Measurements from ENCODE around the gene MAPK13. TPM values are rescaled to one million over a fixed set of nuclear protein-coding genes. Genes with fewer than 3 reads are reported as not detected.

The MAPK13 gene
- total RNA-seq, 2 donors from 2014 or later = 34.6 to 53.5 TPM

GRCh38 chr6:36184311-36184710 lies 54.0 kb downstream of the MAPK13 start:
- Histone ChIP-seq H3K36me3 (no peaks in the 10 kb centered on the region), H3K9me3 (no peaks in the 10 kb centered on the region), H3K27ac (no peak overlapping the region), H3K4me1 (replicated peaks) (no peaks in the 10 kb centered on the region), H3K27me3 (replicated peaks; ENCODE audit: insufficient read depth) (no peaks in the 10 kb centered on the region), H3K4me3 (no peak overlapping the region)
- intact Hi-C loops (cut with DNase I) = no loop called here
- no peak for TF ChIP-seq POLR2A (IDR thresholded peaks at IDR 0.05)
- TF ChIP-seq POLR2AphosphoS5 (IDR thresholded peaks at IDR 0.05) = no peak
- TF ChIP-seq CTCF (IDR thresholded peaks at IDR 0.05) = no peak
- DNase-seq (ENCODE audit: low spot score) = no peak

GRCh38 chr6:36186199-36186598 lies 55.9 kb downstream of the MAPK13 start:
- no peaks in the 10 kb centered on the region for H3K4me1 ChIP-seq (replicated peaks)
- H3K27me3 ChIP-seq (replicated peaks; ENCODE audit: insufficient read depth) = no peaks in the 10 kb centered on the region
- H3K4me3 ChIP-seq = no peak overlapping the region
- DNase-seq (ENCODE audit: low spot score) = no peak
- no peaks in the 10 kb centered on the region for H3K36me3 ChIP-seq
- no peak overlapping the region for H3K27ac ChIP-seq
- intact Hi-C loops (cut with DNase I) = no loop called here
- WGBS = 85% methylated on average over 2 of the region's 2 CpGs
- TF ChIP-seq POLR2AphosphoS5 (IDR thresholded peaks at IDR 0.05) (no peak), CTCF (IDR thresholded peaks at IDR 0.05) (no peak), POLR2A (IDR thresholded peaks at IDR 0.05) (no peak)
- H3K9me3 ChIP-seq = no peaks in the 10 kb centered on the region

- H3K27me3 ChIP-seq (replicated peaks; ENCODE audit: insufficient read depth) = no peaks in the 10 kb centered on the region
- no peaks in the 10 kb centered on the region for H3K36me3 ChIP-seq
- H3K4me3 ChIP-seq = no peak overlapping the region
- no peak overlapping the region for H3K27ac ChIP-seq
- no peaks in the 10 kb centered on the region for H3K4me1 ChIP-seq (replicated peaks)
- WGBS = 98% methylated on average over 2 of the region's 2 CpGs
- H3K9me3 ChIP-seq = no peaks in the 10 kb centered on the region
- DNase-seq (ENCODE audit: low spot score) = no peak
- TF ChIP-seq CTCF (IDR thresholded peaks at IDR 0.05) = no peak
- TF ChIP-seq POLR2A (IDR thresholded peaks at IDR 0.05) = no peak
- TF ChIP-seq POLR2AphosphoS5 (IDR thresholded peaks at IDR 0.05) = no peak
- intact Hi-C loops (cut with DNase I) = no loop called here
Measured at GRCh38 chr6:36187446-36187845, 57.1 kb downstream of the MAPK13 start.

Other genes starting within 250 kb of the MAPK13 start
- gene SRPK1, start 209.4 kb upstream of the MAPK13 start, total RNA-seq = 10 to 100 TPM; 19.4 to 59.4 TPM
- gene SLC26A8, start 105.9 kb upstream of the MAPK13 start, total RNA-seq = 10 to 100 TPM in 1 of 2 donors, not detected in 1; 15.2 TPM
- 10 to 100 TPM; 36.7 to 43.2 TPM for gene MAPK14, start 102.7 kb upstream of the MAPK13 start, total RNA-seq
- 10 to 100 TPM; 33.2 to 72.1 TPM for gene BRPF3, start 66.2 kb downstream of the MAPK13 start, total RNA-seq
- gene PNPLA1, start 139.5 kb downstream of the MAPK13 start, total RNA-seq = 1 to 10 TPM in 1 of 2 donors, not detected in 1; 2.0 TPM
- under 1 TPM in 1 of 2 donors, not detected in 1; 0.34 TPM for gene BNIP5, start 206.4 kb downstream of the MAPK13 start, total RNA-seq

Measured in prostate gland (tissue), 2 donors.